ENCODE results near the gene TULP4.

GRCh38 chr6:158417760-158418098 lies 105.5 kb downstream of the TULP4 start:
- TF ChIP-seq CTCF (IDR thresholded peaks at IDR 0.05) (no peak), POLR2A (IDR thresholded peaks at IDR 0.05) (no peak)

All from thyroid gland (tissue), 4 donors.